ENCODE results near the gene MAPKBP1. TPM values are rescaled to one million over a fixed set of nuclear protein-coding genes. Genes with fewer than 3 reads are reported as not detected.
A peak's percentile ranks its signal among the peaks of the same experiment; 100 is the strongest.

MAPKBP1 gene
- total RNA-seq, 4 donors from 2014 or later: 69.3 to 157 (median 81.6) TPM

DNA sequence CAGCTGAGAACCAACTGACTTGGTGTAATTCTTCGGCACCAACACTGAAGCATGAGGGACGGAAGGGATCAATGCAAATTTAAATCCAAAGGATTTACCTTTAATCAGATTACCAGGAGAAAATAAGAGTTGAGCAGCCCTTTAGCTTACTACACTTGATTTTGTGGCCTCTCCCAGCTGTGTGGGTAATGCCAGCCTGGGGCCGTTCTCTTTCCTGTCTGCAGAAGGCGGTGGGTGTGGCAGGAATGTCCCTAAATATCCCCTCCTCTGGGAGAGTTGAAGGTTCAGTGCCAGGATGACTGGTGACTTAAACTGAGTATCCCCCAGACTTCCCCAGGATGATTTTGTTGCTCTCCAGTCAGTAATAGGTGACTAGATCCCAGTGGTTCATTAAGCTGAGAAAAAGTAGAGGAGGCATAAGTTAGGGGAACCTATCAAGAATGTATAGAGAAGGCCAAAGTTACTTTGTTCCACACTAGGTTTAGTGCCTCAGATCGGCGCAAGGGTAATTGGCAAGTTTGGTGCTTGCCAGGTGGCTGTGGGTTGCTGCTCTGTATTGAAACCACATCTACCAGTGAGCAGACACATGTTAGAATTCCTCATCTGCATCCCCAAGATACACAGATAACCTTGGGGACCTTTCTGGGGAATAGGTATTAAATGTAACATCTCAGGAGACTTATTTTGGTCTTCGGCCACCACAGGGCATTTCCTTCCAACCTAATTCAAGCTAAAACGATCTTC lies 23.1 kb downstream of the MAPKBP1 start:
- peaks cover 13% of the 10 kb centered on the region for H3K36me3 ChIP-seq
- no peaks in the 10 kb centered on the region for H3K27me3 ChIP-seq
- H3K9me3 ChIP-seq: no peaks in the 10 kb centered on the region
- H3K4me3 ChIP-seq: no peak overlapping the region
- H3K27ac ChIP-seq: peak overlapping the region; percentile 5
- no peak for TF ChIP-seq EP300 (IDR thresholded peaks at IDR 0.05)
- no peak for TF ChIP-seq POLR2AphosphoS5 (IDR thresholded peaks at IDR 0.05)
- TF ChIP-seq POLR2A (IDR thresholded peaks at IDR 0.05): no peak
- TF ChIP-seq, protein P1, sequence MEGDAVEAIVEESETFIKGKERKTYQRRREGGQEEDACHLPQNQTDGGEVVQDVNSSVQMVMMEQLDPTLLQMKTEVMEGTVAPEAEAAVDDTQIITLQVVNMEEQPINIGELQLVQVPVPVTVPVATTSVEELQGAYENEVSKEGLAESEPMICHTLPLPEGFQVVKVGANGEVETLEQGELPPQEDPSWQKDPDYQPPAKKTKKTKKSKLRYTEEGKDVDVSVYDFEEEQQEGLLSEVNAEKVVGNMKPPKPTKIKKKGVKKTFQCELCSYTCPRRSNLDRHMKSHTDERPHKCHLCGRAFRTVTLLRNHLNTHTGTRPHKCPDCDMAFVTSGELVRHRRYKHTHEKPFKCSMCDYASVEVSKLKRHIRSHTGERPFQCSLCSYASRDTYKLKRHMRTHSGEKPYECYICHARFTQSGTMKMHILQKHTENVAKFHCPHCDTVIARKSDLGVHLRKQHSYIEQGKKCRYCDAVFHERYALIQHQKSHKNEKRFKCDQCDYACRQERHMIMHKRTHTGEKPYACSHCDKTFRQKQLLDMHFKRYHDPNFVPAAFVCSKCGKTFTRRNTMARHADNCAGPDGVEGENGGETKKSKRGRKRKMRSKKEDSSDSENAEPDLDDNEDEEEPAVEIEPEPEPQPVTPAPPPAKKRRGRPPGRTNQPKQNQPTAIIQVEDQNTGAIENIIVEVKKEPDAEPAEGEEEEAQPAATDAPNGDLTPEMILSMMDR (IDR thresholded peaks at IDR 0.05): no peak
- peaks cover 68% of the 10 kb centered on the region for H3K4me1 ChIP-seq
- DNase-seq (ENCODE audit: low spot score in 2 of 2): no peak
- 54% methylated on average over 8 of the region's 8 CpGs for WGBS

DNA sequence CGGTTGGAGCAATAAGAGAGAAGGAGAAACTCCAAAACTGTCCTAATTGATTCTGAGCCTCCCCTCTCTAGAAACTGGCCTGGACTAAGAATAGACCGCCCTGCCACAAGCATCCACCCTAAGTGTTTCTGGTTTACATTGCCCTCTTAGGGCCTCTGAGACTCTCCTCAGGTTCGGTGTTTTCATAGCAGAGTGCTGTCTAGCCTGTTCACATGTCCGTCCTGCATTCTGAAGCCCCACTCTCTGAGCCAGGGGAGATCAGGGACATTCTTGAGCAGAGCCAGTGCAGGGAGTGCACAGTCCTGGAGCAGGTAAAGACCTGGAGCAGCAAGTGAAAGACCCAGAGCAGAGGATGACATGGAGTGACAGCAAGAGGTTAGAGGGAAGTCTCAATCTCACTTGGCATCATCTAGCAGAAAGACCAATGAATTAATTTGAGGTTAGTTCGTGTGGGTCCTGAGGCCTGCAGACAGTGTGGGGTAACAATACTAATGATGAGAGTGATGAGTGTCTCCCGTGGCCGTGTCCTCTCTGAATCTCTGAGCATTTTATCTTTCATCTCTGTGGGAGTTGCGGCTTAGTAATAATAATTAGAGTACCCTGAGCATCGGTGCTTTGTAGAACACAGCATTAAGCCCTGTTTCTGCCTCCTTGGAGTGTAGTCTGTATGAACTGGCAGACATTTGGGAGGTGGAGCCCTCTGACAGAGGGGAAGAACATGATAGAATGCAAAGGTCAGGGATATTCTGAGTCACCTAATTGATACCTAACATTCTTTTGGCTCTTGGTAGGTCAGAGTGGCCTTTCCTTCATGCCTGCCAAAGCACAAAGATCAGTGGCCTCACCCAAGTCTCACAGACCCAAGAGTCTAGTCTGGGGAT lies 24.6 kb downstream of the MAPKBP1 start:
- Histone ChIP-seq H3K27me3 (no peaks in the 10 kb centered on the region), H3K4me1 (peaks cover 63% of the 10 kb centered on the region), H3K27ac (no peak overlapping the region), H3K36me3 (peaks cover 13% of the 10 kb centered on the region), H3K4me3 (no peak overlapping the region), H3K9me3 (no peaks in the 10 kb centered on the region)
- peak in 1 of 2 donors; percentile 40 for DNase-seq (ENCODE audit: low spot score in 2 of 2)
- no peak for TF ChIP-seq EP300 (IDR thresholded peaks at IDR 0.05)
- TF ChIP-seq, protein P1 (IDR thresholded peaks at IDR 0.05): no peak
- no peak for TF ChIP-seq POLR2A (IDR thresholded peaks at IDR 0.05)
- no peak for TF ChIP-seq POLR2AphosphoS5 (IDR thresholded peaks at IDR 0.05)
- whole genome bisulfite sequencing: 64% methylated on average over 9 of the region's 9 CpGs

DNA sequence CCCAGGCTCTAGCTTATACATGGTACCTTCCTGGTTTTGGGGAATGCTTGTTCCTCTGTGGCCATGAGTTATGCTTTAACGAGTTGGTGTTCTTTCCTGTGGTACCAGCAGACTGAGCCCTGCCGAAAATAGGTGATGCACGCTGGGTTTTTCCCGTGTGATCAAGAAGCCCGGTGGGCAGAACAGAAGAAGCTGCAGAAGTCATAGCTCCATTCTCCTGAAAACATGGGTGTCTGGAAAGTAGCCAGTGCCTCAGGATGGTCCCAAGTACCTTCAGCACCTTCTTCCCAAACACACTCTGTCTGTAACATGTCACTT lies 25.2 kb downstream of the MAPKBP1 start:
- Histone ChIP-seq H3K36me3 (peaks cover 13% of the 10 kb centered on the region), H3K4me1 (peaks cover 62% of the 10 kb centered on the region), H3K27me3 (no peaks in the 10 kb centered on the region), H3K4me3 (no peak overlapping the region), H3K9me3 (no peaks in the 10 kb centered on the region), H3K27ac (no peak overlapping the region)
- 59% methylated on average over 5 of the region's 5 CpGs for WGBS
- peak in 1 of 2 donors; percentile 24 for DNase-seq (ENCODE audit: low spot score in 2 of 2)
- TF ChIP-seq EP300 (IDR thresholded peaks at IDR 0.05) (no peak), POLR2AphosphoS5 (IDR thresholded peaks at IDR 0.05) (no peak), POLR2A (IDR thresholded peaks at IDR 0.05) (no peak)
- TF ChIP-seq, protein P1 (IDR thresholded peaks at IDR 0.05): no peak

DNA sequence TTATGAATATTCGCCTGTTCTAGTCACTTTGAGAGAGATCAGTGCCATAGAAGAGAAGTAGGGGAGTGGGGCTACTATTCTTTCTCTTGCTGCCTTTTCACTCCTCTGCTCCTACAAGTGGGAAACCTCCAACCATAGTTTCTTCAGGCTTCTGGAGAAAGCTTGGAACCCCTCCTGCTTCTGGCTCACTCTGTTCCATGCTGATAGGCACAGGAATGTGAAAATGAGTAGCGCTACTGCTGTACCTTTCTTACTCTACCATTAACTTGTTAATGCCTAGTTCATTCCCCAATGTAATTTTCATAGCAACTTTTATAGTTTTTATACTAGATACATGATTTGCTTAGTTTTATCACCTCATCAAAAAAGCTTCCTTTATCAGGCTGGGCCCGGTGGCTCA lies 26.9 kb downstream of the MAPKBP1 start:
- peaks cover 62% of the 10 kb centered on the region for H3K4me1 ChIP-seq
- WGBS: 75% methylated on average over 3 of the region's 3 CpGs
- TF ChIP-seq EP300 (IDR thresholded peaks at IDR 0.05): no peak
- no peak for TF ChIP-seq POLR2A (IDR thresholded peaks at IDR 0.05)

DNA sequence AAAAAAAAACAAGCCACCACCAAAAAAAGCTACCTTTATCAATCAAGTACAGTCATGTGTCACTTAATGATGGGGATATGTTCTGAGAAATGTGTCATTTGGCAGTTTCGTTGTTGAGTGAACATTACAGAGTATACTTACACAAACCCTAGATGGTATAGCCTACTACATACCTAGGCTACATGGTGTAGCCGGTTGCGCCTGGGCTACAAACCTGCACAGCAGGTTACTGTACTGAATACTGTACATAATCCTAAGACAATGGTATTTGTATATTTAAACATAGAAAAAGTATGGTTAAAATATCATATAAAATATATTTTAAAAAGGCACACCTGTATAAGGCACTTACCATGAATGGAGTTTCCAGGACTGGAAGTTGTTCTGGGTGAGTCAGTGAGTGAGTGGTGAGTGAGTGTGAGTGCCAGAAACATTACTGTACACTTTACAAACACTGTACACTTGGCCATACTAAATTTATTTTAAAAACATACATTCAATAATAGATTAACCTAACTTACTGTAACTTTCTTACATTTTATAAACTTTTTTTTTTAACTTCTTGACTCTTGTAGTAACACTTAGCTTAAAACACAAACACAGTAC lies 27.7 kb downstream of the MAPKBP1 start:
- Histone ChIP-seq H3K9me3 (no peaks in the 10 kb centered on the region), H3K36me3 (peaks cover 13% of the 10 kb centered on the region), H3K27ac (no peak overlapping the region), H3K4me1 (peaks cover 62% of the 10 kb centered on the region), H3K27me3 (no peaks in the 10 kb centered on the region), H3K4me3 (no peak overlapping the region)
- no peak for TF ChIP-seq POLR2AphosphoS5 (IDR thresholded peaks at IDR 0.05)
- TF ChIP-seq, protein P1 (IDR thresholded peaks at IDR 0.05): no peak
- no peak for TF ChIP-seq EP300 (IDR thresholded peaks at IDR 0.05)
- TF ChIP-seq POLR2A (IDR thresholded peaks at IDR 0.05): no peak
- no peak for DNase-seq (ENCODE audit: low spot score in 2 of 2)
- WGBS: 75% methylated on average over 3 of the region's 3 CpGs

More for the DNA sequence above, 26.9 kb downstream of the MAPKBP1 start:
- DNase-seq (ENCODE audit: low spot score in 2 of 2): no peak
- H3K27ac ChIP-seq: no peak overlapping the region
- H3K36me3 ChIP-seq: peaks cover 13% of the 10 kb centered on the region
- no peaks in the 10 kb centered on the region for H3K27me3 ChIP-seq
- no peaks in the 10 kb centered on the region for H3K9me3 ChIP-seq
- H3K4me3 ChIP-seq: no peak overlapping the region
